ENCODE measurements around the gene AMDHD1. TPM values are rescaled to one million over a fixed set of nuclear protein-coding genes. Genes with fewer than 3 reads are reported as not detected.

Gene AMDHD1
- polyA plus RNA-seq, 1 donor from 2014 or later, result 0.20 TPM

DNA sequence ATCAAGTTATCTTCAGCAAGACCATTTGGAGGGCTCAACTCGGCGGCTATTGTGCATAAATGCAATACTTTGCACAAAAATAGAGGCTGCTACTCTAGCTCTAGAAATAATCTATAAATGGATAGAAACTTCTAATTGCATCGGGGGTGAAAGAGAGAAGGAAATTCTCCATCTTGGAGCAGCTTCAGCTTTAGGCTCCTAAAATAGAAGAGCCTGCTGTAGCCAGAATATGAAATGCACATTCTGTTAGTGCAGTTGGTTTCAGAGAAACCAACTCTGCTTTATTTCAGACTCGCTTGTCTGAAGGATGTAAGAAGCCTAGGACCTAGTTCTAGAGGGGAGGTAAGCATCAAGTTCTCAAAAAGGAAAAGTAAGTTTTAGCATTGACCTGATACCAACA is 46.3 kb upstream of the AMDHD1 start (continued):
- TF ChIP-seq EP300 (conservative IDR thresholded peaks at IDR 0.05; ENCODE audit: poor library complexity, severe bottlenecking) (no peak), SMC3 (conservative IDR thresholded peaks at IDR 0.05; ENCODE audit: poor library complexity) (no peak), RAD21 (conservative IDR thresholded peaks at IDR 0.05) (no peak)

DNA sequence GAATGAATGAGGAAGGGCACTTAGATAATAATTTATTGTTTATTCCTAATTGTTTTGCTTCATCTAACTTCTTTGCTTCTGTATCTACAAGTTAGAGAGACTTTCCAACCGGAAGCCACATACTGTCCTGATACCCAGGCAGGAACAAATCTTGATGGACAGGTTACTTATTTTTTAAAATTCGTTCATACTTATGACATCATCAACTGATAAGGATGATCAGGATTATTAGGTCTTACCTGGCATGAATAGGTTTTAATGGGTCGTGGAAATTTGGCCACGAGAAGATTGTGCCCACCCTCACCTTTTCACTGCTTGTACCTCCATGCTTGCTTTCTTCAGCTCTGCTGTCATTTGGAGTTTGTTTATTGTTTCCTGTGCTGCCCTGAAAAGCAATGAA is 45.0 kb upstream of the AMDHD1 start:
- no peaks in the 10 kb centered on the region for H3K27me3 ChIP-seq (ENCODE audit: insufficient read depth, low read depth, low read length)
- no peaks in the 10 kb centered on the region for H3K9me2 ChIP-seq (ENCODE audit: insufficient read depth, low read length)
- no peaks in the 10 kb centered on the region for H3K36me3 ChIP-seq (ENCODE audit: insufficient read depth, low read length)
- H3K79me2 ChIP-seq (replicated peaks; ENCODE audit: insufficient read depth, low read length), result no peaks in the 10 kb centered on the region
- no peaks in the 10 kb centered on the region for H3K9me3 ChIP-seq (ENCODE audit: low read length)
- no peak overlapping the region for H3K27ac ChIP-seq (ENCODE audit: low read length)
- no peaks in the 10 kb centered on the region for H3F3A ChIP-seq (ENCODE audit: insufficient read depth, low read length, poor library complexity, severe bottlenecking)
- H3K4me2 ChIP-seq (ENCODE audit: low read length), result no peak overlapping the region
- H4K20me1 ChIP-seq (ENCODE audit: insufficient read depth), result no peaks in the 10 kb centered on the region
- TF ChIP-seq MXI1 (conservative IDR thresholded peaks at IDR 0.05; ENCODE audit: poor library complexity, severe bottlenecking), result no peak
- TF ChIP-seq, protein P1, sequence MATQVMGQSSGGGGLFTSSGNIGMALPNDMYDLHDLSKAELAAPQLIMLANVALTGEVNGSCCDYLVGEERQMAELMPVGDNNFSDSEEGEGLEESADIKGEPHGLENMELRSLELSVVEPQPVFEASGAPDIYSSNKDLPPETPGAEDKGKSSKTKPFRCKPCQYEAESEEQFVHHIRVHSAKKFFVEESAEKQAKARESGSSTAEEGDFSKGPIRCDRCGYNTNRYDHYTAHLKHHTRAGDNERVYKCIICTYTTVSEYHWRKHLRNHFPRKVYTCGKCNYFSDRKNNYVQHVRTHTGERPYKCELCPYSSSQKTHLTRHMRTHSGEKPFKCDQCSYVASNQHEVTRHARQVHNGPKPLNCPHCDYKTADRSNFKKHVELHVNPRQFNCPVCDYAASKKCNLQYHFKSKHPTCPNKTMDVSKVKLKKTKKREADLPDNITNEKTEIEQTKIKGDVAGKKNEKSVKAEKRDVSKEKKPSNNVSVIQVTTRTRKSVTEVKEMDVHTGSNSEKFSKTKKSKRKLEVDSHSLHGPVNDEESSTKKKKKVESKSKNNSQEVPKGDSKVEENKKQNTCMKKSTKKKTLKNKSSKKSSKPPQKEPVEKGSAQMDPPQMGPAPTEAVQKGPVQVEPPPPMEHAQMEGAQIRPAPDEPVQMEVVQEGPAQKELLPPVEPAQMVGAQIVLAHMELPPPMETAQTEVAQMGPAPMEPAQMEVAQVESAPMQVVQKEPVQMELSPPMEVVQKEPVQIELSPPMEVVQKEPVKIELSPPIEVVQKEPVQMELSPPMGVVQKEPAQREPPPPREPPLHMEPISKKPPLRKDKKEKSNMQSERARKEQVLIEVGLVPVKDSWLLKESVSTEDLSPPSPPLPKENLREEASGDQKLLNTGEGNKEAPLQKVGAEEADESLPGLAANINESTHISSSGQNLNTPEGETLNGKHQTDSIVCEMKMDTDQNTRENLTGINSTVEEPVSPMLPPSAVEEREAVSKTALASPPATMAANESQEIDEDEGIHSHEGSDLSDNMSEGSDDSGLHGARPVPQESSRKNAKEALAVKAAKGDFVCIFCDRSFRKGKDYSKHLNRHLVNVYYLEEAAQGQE (IDR thresholded peaks at IDR 0.05; ENCODE audit: borderline replicate concordance), result no peak
- no peak for TF ChIP-seq TAF1 (IDR thresholded peaks at IDR 0.05; ENCODE audit: low read depth)
- no peak overlapping the region for H3K4me3 ChIP-seq (ENCODE audit: low read length)
- no peak overlapping the region for H2AFZ ChIP-seq (ENCODE audit: low read depth, low read length)
- H3K9ac ChIP-seq (ENCODE audit: low read length), result no peak overlapping the region

DNA sequence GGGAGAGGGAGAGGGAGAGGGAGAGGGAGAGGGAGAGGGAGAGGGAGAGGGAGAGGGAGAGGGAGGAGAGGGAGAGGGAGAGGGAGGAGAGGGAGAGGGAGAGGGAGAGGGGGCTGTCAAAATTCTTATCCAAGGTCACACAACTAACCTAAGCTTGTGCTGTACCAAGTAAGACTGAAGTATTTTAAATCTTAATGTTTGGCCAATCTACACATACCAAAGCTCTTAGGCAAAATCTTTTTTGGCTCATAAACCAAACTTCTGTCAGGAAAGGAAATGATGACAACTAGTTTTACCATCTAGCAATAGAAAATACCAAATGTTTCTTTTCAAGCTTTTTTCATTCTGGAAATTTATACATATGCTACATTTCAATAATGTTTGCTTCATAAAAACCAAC is 34.6 kb upstream of the AMDHD1 start:
- Histone ChIP-seq H3K9ac (ENCODE audit: low read length) (no peak overlapping the region), H3K9me2 (ENCODE audit: insufficient read depth, low read length) (no peaks in the 10 kb centered on the region), H3K36me3 (ENCODE audit: insufficient read depth, low read length) (no peaks in the 10 kb centered on the region), H3K4me3 (ENCODE audit: low read length) (no peak overlapping the region), H4K20me1 (ENCODE audit: insufficient read depth) (no peaks in the 10 kb centered on the region), H3K79me2 (replicated peaks; ENCODE audit: insufficient read depth, low read length) (no peaks in the 10 kb centered on the region), H3K4me2 (ENCODE audit: low read length) (no peak overlapping the region), H3K9me3 (ENCODE audit: low read length) (no peaks in the 10 kb centered on the region), H3K27ac (ENCODE audit: low read length) (no peak overlapping the region), H3K27me3 (ENCODE audit: insufficient read depth, low read depth, low read length) (no peaks in the 10 kb centered on the region), H3F3A (ENCODE audit: insufficient read depth, low read length, poor library complexity, severe bottlenecking) (no peaks in the 10 kb centered on the region), H2AFZ (ENCODE audit: low read depth, low read length) (no peak overlapping the region)
- no peak for TF ChIP-seq RAD21 (conservative IDR thresholded peaks at IDR 0.05)
- no peak for TF ChIP-seq TAF1 (IDR thresholded peaks at IDR 0.05; ENCODE audit: low read depth)
- no peak for TF ChIP-seq MXI1 (conservative IDR thresholded peaks at IDR 0.05; ENCODE audit: poor library complexity, severe bottlenecking)
- TF ChIP-seq EP300 (conservative IDR thresholded peaks at IDR 0.05; ENCODE audit: poor library complexity, severe bottlenecking), result no peak
- TF ChIP-seq, protein P2, sequence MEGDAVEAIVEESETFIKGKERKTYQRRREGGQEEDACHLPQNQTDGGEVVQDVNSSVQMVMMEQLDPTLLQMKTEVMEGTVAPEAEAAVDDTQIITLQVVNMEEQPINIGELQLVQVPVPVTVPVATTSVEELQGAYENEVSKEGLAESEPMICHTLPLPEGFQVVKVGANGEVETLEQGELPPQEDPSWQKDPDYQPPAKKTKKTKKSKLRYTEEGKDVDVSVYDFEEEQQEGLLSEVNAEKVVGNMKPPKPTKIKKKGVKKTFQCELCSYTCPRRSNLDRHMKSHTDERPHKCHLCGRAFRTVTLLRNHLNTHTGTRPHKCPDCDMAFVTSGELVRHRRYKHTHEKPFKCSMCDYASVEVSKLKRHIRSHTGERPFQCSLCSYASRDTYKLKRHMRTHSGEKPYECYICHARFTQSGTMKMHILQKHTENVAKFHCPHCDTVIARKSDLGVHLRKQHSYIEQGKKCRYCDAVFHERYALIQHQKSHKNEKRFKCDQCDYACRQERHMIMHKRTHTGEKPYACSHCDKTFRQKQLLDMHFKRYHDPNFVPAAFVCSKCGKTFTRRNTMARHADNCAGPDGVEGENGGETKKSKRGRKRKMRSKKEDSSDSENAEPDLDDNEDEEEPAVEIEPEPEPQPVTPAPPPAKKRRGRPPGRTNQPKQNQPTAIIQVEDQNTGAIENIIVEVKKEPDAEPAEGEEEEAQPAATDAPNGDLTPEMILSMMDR (IDR thresholded peaks at IDR 0.05; ENCODE audit: poor library complexity, severe bottlenecking), result no peak
- no peak for TF ChIP-seq POLR2AphosphoS5 (IDR thresholded peaks at IDR 0.05)
- no peak for TF ChIP-seq SMC3 (conservative IDR thresholded peaks at IDR 0.05; ENCODE audit: poor library complexity)
- no peak for TF ChIP-seq EZH2 (IDR thresholded peaks at IDR 0.05; ENCODE audit: borderline replicate concordance, insufficient read depth, low read length, poor library complexity, severe bottlenecking)
- TF ChIP-seq, protein P1 (IDR thresholded peaks at IDR 0.05; ENCODE audit: borderline replicate concordance), result no peak

Measured in neural cell (in vitro differentiated cells).